GM23338 (cell line): ENCODE results near the gene EIF4EBP3. TPM values are rescaled to one million over a fixed set of nuclear protein-coding genes. Genes with fewer than 3 reads are reported as not detected.

Experiments used
- ATAC-seq: fragments of 200-7000 bp; cut with Tn5 transposase; 3 replicates; pipeline ENCODE4 v1.9.1; 2020
- DNase-seq: peaks from one replicate; pipeline ENCODE4 v3.0.0-alpha.2; 2015; ENCODE audit warnings: low spot score
- H2AFZ ChIP-seq: fragments of 200-600 bp; sonication (generic); 2 replicates; pipeline ENCODE4 v1.8.0; 2016; ENCODE audit warnings: antibody characterized with exemption, mild to moderate bottlenecking, moderate library complexity
- H3F3A ChIP-seq: fragments of 200-600 bp; sonication (generic); replicated peaks from 2 replicates; pipeline ENCODE4 v1.8.0; 2017; ENCODE audit warnings: antibody characterized with exemption, mixed run types, low read depth
- H3K27ac ChIP-seq: fragments of 200-600 bp; sonication (generic); 2 replicates; pipeline ENCODE4 v1.6.1; 2016; ENCODE audit warnings: low read depth
- H3K27me3 ChIP-seq: fragments of 200-600 bp; sonication (generic); 2 replicates; pipeline ENCODE4 v1.8.0; 2016; ENCODE audit warnings: mild to moderate bottlenecking, mixed run types, moderate library complexity; ENCODE audit not compliant: insufficient read depth
- H3K36me3 ChIP-seq: fragments of 200-600 bp; sonication (generic); 2 replicates; pipeline ENCODE4 v1.8.0; 2016; ENCODE audit warnings: mild to moderate bottlenecking; ENCODE audit not compliant: insufficient read depth
- H3K4me1 ChIP-seq: fragments of 200-600 bp; sonication (generic); 2 replicates; pipeline ENCODE4 v1.8.0; 2016; ENCODE audit warnings: mild to moderate bottlenecking, moderate library complexity; ENCODE audit not compliant: insufficient read depth
- H3K4me2 ChIP-seq: fragments of 200-600 bp; sonication (generic); 2 replicates; pipeline ENCODE4 v1.7.1; 2017; ENCODE audit warnings: mixed run types
- H3K4me3 ChIP-seq: fragments of 200-600 bp; sonication (generic); 2 replicates; pipeline ENCODE4 v1.6.1; 2016; ENCODE audit warnings: mixed run types
- H3K79me2 ChIP-seq: fragments of 200-600 bp; sonication (generic); replicated peaks from 2 replicates; pipeline ENCODE4 v1.8.0; 2017; ENCODE audit warnings: mild to moderate bottlenecking; ENCODE audit not compliant: insufficient read depth
- H3K9me2 ChIP-seq: fragments of 200-600 bp; sonication (generic); 2 replicates; pipeline ENCODE4 v1.8.0; 2017; ENCODE audit not compliant: insufficient read depth
- H4K20me1 ChIP-seq: fragments of 200-600 bp; sonication (generic); replicated peaks from 2 replicates; pipeline ENCODE4 v1.8.0; 2017; ENCODE audit warnings: mild to moderate bottlenecking; ENCODE audit not compliant: insufficient read depth
- H3K27ac Mint-ChIP-seq: 2 replicates; pipeline ENCODE4 v1.8.0; 2020; ENCODE audit warnings: inconsistent platforms, mild to moderate bottlenecking, moderate library complexity, mixed read lengths
- H3K27me3 Mint-ChIP-seq: 3 replicates; pipeline ENCODE4 v1.8.0; 2022; ENCODE audit warnings: low read depth, mild to moderate bottlenecking, moderate library complexity, mixed read lengths, inconsistent platforms; ENCODE audit not compliant: insufficient read depth, poor library complexity
- H3K36me3 Mint-ChIP-seq: 3 replicates; pipeline ENCODE4 v1.8.0; 2021; ENCODE audit warnings: low read depth, mild to moderate bottlenecking, inconsistent platforms, moderate library complexity, mixed read lengths
- H3K4me1 Mint-ChIP-seq: 3 replicates; pipeline ENCODE4 v1.8.0; 2020; ENCODE audit warnings: mild to moderate bottlenecking, inconsistent platforms, mixed read lengths
- H3K4me3 Mint-ChIP-seq: 3 replicates; pipeline ENCODE4 v1.8.0; 2021; ENCODE audit warnings: moderate library complexity, mild to moderate bottlenecking, inconsistent platforms, mixed read lengths
- H3K9me3 Mint-ChIP-seq: 3 replicates; pipeline ENCODE4 v1.8.0; 2020; ENCODE audit warnings: moderate library complexity, mild to moderate bottlenecking, inconsistent platforms, mixed read lengths
- CREB1 ChIP-seq: fragments of 250-450 bp; sonication (Bioruptor Pico); IDR thresholded peaks from 2 replicates; pipeline ENCODE4 v1.5.0; 2020; ENCODE audit warnings: low read depth, mild to moderate bottlenecking, moderate library complexity
- CTCF ChIP-seq, 2 experiments: fragments of 200-600 bp in 1 of 2; sonication (generic) in 1 of 2; conservative IDR thresholded peaks; 2 replicates each; pipeline versions ENCODE4 v1.5.1 to v1.6.1; 2016 to 2017; ENCODE audit warnings: antibody characterized with exemption in 2 of 2, low read depth in 2 of 2, mild to moderate bottlenecking in 2 of 2, moderate library complexity in 1 of 2
- ETS1 ChIP-seq: IDR thresholded peaks from 2 replicates; pipeline ENCODE4 v1.6.1; 2016; ENCODE audit warnings: antibody characterized with exemption
- EZH2 ChIP-seq: fragments of 200-600 bp; sonication (generic); IDR thresholded peaks from one replicate; pipeline ENCODE4 v1.8.0; 2017; ENCODE audit warnings: antibody characterized with exemption, mild to moderate bottlenecking, low read depth; ENCODE audit not compliant: unreplicated experiment
- EZH2phosphoT487 ChIP-seq: fragments of 200-600 bp; sonication (generic); IDR thresholded peaks from one replicate; pipeline ENCODE4 v1.8.1; 2018; ENCODE audit warnings: antibody characterized with exemption; ENCODE audit not compliant: unreplicated experiment
- JUNB ChIP-seq: IDR thresholded peaks from one replicate; pipeline ENCODE4 v1.6.1; 2016; ENCODE audit warnings: antibody characterized with exemption; ENCODE audit not compliant: unreplicated experiment
- NANOG ChIP-seq: IDR thresholded peaks from 2 replicates; pipeline ENCODE4 v1.6.1; 2016; ENCODE audit warnings: antibody characterized with exemption, borderline replicate concordance
- POLR2AphosphoS5 ChIP-seq: IDR thresholded peaks from 2 replicates; pipeline ENCODE4 v1.6.1; 2016; ENCODE audit warnings: antibody characterized with exemption, low read depth
- STAT1 ChIP-seq: IDR thresholded peaks from one replicate; pipeline ENCODE4 v1.6.1; 2016; ENCODE audit warnings: antibody characterized with exemption; ENCODE audit not compliant: unreplicated experiment
- ZNF114 ChIP-seq: fragments of 250-450 bp; sonication (Bioruptor Pico); IDR thresholded peaks from 2 replicates; pipeline ENCODE4 v1.5.0; 2020; ENCODE audit warnings: mild to moderate bottlenecking, moderate library complexity
- ZNF331 ChIP-seq: fragments of 250-450 bp; sonication (Bioruptor Pico); IDR thresholded peaks from 2 replicates; pipeline ENCODE4 v1.5.0; 2020; ENCODE audit warnings: low read depth, mild to moderate bottlenecking, moderate library complexity
- ZNF462 ChIP-seq: fragments of 250-450 bp; sonication (Bioruptor Pico); IDR thresholded peaks from 2 replicates; pipeline ENCODE4 v1.5.0; 2020; ENCODE audit warnings: mild to moderate bottlenecking, moderate library complexity
- polyA plus RNA-seq: library from polyadenylated mRNA; unstranded; fragments of >200 nt; fragmentation: Nextera tagmentation; extraction: Ambion mirVana; gene quantifications from 2 replicates; pipeline ENCODE4 v1.2.1, GENCODE V29; 2016
- total RNA-seq: library from RNA; depleted of rRNA; stranded (reverse); fragments of >200 nt; shearing (Covaris generic); gene quantifications from 2 replicates; pipeline ENCODE4 v1.2.3, GENCODE V29; 2014

The EIF4EBP3 gene
- total and polyA plus RNA-seq, 2 experiments from 2014 or later, result 2.4 to 21.5 TPM

- Mint-ChIP-seq H3K36me3 (peaks cover 50% of the 10 kb centered on the region), H3K27ac (peak overlapping the region; percentile 98)
Measured at GRCh38 chr5:140548791-140549190, 1.3 kb downstream of the EIF4EBP3 start.

More at GRCh38 chr5:140548791-140549190, 1.3 kb downstream of the EIF4EBP3 start:
- peaks cover 24% of the 10 kb centered on the region for H3K4me1 Mint-ChIP-seq
- peak overlapping the region; percentile 96 for H3K4me2 ChIP-seq
- peaks cover 17% of the 10 kb centered on the region for H3K27me3 Mint-ChIP-seq
- H4K20me1 ChIP-seq, result peaks cover 5% of the 10 kb centered on the region; the same call in 1 of the 2 replicates
- no peak for TF ChIP-seq ZNF331 (CRISPR knock-in tag)
- no peak for TF ChIP-seq ZNF462 (CRISPR knock-in tag)
- TF ChIP-seq ZNF114, result no peak
- no peak for TF ChIP-seq NANOG
- TF ChIP-seq STAT1, result no peak
- no peak for TF ChIP-seq POLR2AphosphoS5
- no peak for TF ChIP-seq EZH2
- no peak for TF ChIP-seq ETS1
- TF ChIP-seq CREB1, result no peak
- no peak for TF ChIP-seq EZH2phosphoT487
- no peak for TF ChIP-seq CTCF (conservative IDR thresholded peaks at IDR 0.05; ENCODE audit: low read depth in 2 of 2)
- no peak for TF ChIP-seq JUNB
- peak; percentile 21 for DNase-seq
- peaks cover 17% of the 10 kb centered on the region for H3F3A ChIP-seq
- peak overlapping the region; percentile 88 for H3K4me3 Mint-ChIP-seq
- no peak overlapping the region for H2AFZ ChIP-seq
- H3K27ac ChIP-seq, result peak overlapping the region; percentile 95
- peaks cover 22% of the 10 kb centered on the region for H3K79me2 ChIP-seq
- H3K9me2 ChIP-seq, result no peaks in the 10 kb centered on the region
- no peaks in the 10 kb centered on the region for H3K27me3 ChIP-seq
- no peak; the same call in 2 of the 3 replicates for ATAC-seq
- no peaks in the 10 kb centered on the region for H3K9me3 Mint-ChIP-seq
- peak overlapping the region; percentile 77 for H3K4me3 ChIP-seq
- H3K36me3 ChIP-seq, result peaks cover 29% of the 10 kb centered on the region; the same call in 1 of the 2 replicates
- peaks cover 26% of the 10 kb centered on the region for H3K4me1 ChIP-seq
